Stimulated activated CD8-positive, alpha-beta memory T cell treated with anti-CD3 and anti-CD28 coated beads, Interleukin-12 subunit alpha, Interleukin-12 subunit beta, amount 100 ng/mL, for 24 hours (primary cell): Measurements from ENCODE around the gene DDO.

Experiments used
- DNase-seq: peaks from one replicate; pipeline ENCODE4 v3.0.0-alpha.2; 2020; ENCODE audit errors: extremely low read depth

DDO gene

GRCh38 chr6:110421749-110422443, 6.5 kb upstream of the DDO start:
- no peak for DNase-seq

- no peak for DNase-seq
Measured at GRCh38 chr6:110419028-110419739, 3.8 kb upstream of the DDO start.

DNA sequence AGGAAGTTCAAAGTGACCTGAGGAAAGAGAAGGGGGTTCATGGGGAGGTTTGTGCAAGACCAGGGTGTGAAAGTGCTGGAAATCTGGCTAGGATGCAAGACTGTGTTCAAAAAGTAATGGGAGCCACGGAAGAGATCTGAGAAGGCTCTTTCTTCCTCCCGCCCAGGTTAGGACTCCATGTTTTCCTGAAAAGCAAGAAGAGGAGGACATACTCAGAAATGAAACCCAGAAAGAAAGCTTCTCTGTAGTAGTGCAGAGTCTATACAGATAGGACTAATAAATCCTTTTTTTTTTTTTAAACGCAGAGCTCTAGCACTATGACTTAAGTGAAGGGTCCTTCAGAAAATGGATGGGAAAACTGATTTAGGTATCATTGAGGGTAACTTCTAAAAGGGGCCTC, 3.2 kb upstream of the DDO start:
- no peak for DNase-seq

GRCh38 chr6:110414669-110415068, 706 bp downstream of the DDO start:
- DNase-seq, result no peak

- no peak for DNase-seq
Measured at GRCh38 chr6:110412360-110412759, 3.0 kb downstream of the DDO start.

DNA sequence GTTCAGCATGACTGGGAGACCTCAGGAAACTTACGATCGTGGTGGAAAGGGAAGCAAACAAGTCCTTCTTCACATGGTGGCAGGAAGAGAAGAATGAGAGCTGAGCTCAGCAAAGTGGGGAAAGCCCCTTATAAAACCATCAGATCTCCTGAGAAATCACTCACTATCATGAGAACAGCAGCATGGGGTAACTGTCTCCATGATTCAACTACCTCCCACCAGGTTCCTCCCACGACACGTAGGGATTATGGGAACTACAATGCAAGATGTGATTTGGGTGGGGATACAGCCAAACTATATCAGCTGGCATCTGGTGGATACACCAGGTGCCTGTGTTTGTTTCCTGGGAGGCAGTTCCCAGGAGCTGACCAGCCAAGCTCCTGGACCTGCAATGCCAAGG, 4.9 kb downstream of the DDO start:
- DNase-seq, result no peak

DNA sequence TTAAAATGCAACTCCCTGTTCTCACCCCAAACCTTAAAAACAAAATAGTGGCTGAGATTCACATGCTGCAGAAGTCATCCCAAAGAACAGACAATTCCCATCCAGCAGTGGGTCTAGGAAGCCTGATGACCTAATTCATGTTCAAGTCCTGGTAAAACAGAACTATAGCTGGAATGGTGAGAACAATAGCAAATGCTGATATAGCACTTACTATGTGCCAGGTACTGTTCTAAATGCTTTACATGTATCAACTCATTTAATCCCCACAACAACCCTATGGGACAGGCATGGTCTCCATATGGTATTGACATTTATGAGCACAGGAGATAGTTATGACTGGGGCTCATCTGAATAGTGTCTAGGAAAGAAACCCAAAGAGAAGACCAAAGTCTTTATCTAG, 5.6 kb downstream of the DDO start:
- DNase-seq, result no peak

DNA sequence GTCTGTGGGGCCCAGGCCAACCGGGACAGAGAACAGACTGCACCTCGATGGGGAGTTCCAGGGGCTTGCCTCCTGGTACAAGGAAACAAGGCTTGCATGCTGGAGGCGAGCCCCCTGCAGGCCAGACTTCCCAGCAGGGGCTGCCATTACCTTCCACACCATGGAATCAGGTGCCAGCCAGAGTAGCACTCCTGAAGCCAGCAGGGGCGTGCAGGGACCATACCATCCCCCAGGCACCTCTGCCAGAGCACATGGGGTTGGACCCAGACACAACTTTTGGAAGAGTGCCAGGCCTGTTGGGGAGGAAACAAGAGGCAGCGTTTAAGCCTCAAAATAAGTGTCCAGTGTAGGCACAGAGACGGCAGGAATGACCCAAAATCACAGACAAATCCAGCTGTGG, 6.5 kb downstream of the DDO start:
- no peak for DNase-seq

DNA sequence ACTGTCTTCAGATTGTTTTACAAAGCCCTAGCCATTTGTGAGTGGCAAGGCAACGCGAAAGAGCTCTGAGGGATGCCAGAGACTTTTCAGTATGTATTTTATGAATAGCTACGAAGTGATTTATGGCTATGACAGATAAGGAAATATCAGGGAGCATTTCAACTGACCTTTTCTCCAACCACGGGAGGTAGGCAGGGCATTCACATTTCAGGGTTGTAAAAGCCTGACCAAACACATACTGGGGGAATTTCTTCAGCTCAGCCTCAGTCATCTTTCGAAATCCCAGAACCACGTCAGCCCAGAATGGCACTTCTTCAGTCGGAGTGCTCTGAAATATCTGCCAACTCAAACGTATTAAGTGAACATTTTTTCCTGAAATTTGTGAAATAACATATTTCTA, 10.8 kb downstream of the DDO start:
- DNase-seq, result no peak

- DNase-seq, result no peak
Measured at GRCh38 chr6:110401585-110402176, 13.7 kb downstream of the DDO start.

DNA sequence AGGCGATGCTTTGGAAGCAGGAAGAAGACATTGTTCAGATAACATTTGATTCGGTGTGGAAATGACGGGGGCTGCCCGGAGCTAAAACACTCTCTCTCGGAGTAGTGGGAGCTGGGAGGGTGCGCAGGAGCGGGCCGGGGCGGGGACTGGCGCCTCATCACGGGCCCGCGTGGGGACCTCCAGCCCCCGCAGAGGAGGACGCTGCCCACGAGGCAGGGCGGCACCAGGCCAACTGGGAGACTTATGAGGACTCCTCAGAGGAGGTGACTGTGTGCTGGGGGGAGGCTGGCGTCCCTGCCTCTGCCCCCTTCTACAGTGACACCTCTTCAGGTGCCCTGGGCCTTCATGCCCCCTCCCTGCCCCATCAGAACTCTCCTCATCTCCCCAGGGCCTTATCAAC, 15.2 kb downstream of the DDO start:
- no peak for DNase-seq

GRCh38 chr6:110399219-110400071, 15.9 kb downstream of the DDO start:
- no peak for DNase-seq

GRCh38 chr6:110398778-110399177, 16.6 kb downstream of the DDO start:
- no peak for DNase-seq

- DNase-seq, result no peak
Measured at GRCh38 chr6:110395221-110395620, 20.2 kb downstream of the DDO start.

DNA sequence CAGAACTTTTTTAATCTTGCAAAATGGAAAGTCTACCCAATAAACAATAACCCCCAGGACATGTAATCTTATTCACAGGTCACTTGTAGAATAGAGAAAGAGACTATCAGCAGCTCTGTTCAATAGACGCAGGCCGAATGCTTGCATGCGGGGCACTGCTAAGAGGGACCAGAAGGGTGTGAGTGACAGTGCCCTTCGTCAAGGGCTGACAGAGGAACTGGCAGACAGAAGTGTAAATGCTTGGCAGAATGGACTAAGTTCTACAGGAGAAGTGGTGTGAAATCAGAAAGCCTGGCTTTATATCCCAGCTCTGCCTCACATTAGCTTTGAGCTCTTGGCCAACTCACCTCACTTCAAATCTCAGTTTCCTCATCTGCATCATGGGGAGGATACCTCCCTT, 21.0 kb downstream of the DDO start:
- DNase-seq, result no peak

DNA sequence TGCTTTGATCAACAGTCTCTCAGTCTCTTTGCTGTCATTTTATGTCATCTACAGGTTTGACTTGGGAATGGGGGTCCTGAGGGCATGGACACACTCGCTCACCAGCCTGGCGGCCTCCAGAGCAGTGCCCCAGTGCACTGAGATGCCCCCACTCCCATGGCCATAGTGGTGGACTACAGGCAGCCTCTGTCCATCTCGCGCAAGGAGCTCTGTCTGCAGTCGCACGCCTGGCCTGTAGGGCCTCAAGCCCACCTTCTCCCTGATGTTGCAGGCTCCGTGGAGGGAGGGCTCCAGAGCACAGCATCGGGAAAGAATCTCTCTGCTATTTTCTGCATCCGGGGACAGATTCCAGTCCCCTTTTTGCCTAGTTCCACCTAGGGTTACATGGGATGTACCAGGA, 22.6 kb downstream of the DDO start:
- no peak for DNase-seq

DNA sequence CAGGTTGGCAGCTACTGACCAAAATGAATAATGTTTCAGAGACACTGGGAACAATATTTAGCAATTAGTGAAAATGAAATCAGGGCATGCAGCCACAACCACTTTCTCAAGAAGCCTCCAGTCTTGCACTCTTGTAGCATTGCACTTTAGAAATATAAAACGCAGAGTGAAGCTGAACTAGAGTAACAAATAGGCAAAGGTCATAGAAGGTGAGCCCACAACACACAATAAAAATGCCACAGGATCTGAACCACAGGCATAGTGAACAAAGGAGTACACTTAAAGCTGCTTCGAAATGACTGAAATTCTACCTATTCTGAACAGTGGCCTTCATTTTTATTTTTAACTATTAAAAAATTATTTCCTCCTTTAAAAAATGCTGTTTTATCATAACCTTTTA, 25.0 kb downstream of the DDO start:
- DNase-seq, result no peak

- DNase-seq, result no peak
Measured at GRCh38 chr6:110389689-110390382, 25.5 kb downstream of the DDO start.

GRCh38 chr6:110387986-110388385, 27.4 kb downstream of the DDO start:
- no peak for DNase-seq

DNA sequence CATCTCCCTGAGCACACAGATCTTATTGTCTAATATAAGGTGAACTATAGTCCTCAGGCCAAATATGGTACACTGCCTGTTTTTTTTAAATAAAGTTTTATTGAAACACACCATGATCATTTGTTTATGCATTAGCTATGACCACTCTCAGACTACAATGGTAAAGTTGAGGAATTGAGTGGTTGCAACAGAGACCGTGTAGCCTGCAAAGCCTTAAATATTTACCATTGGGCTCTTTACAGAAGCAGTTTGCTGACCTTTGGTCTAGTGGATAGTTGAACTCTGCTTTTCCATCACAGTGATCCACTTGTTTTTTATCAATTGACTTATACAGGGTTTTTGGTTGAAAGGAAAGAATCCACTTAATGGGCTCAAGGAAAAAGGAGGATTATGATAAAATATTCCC, 29.9 kb downstream of the DDO start:
- DNase-seq, result no peak

DNA sequence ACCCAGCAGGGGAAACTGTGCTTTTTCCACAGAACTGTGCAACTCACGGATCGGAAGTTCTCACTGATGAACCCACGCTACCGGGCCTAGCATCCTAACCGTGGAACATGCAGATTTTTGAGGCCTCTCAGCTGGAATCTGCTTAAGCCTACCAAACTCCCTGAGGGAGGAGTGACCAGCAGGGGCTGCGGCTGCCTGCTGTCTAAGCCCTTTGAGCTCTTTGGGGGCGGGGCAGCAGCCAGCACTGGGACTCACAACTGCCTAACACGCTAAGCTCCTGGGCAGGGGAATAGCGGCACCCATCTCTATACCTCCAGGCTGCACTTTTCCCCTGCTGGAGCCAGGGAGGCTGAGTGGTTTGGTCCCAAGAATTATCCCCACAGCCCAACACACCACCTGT, 36.8 kb downstream of the DDO start:
- no peak for DNase-seq

DNA sequence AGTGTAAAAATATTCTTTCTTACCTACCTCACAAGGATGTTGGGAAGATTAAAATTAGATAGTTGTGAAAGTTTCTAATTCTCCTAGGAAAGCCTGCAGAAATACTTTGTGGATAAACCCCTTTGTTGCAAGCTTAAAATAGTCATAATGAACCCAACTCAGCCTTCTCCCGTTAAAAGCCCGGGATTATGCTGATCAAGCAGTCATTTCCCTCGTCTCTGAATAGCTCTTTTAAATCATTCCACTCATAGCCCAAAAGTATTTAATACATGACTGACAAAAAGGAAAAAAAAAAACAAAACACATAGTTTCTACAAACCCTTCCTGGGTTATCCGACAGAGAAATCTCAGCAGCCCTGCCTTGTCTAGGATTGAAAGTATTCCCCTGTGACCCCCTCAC, 46.3 kb downstream of the DDO start:
- no peak for DNase-seq
